ENCODE measurements around the gene DAPP1.

DAPP1 gene

DNA sequence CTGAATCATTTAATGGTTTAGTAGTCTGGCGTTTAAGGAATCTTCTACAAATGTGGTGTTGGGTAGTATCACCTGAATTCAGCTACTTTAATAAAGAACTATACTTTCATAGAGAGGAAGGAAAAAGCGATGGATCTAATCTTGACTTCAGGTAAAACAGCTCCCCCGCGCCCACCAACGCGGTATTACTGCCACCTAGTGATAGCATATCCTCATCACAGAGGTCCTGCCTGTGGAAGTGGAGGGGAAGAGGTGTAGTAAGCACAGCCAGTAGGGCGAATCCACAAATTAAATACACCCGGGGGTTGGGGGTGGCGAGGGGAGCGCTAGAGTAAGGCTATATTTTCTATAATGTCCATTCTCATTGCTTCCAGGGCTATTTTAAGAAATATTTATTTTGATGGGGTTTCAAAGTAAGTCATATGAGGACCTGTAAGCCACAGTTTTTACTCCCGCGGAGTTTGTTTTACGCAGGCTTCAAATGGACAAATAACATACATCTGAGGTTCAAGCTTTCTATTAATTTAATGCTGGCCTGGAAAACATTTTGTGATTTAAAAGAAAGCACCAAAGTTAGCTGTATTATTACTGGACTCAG is 8.3 kb upstream of the DAPP1 start:
- H3K4me1 ChIP-seq (ENCODE audit: control insufficient read depth, insufficient read depth, low read length), result no peaks in the 10 kb centered on the region
- no peaks in the 10 kb centered on the region for H3K9me3 ChIP-seq (replicated peaks; ENCODE audit: low read length)
- H3K27me3 ChIP-seq (ENCODE audit: control insufficient read depth, insufficient read depth, low read length), result peaks cover 26% of the 10 kb centered on the region
- no peak overlapping the region for H3K4me3 ChIP-seq (ENCODE audit: low read length)
- no peak overlapping the region for H3K9ac ChIP-seq (ENCODE audit: low read depth, low read length)
- H3K4me2 ChIP-seq (ENCODE audit: low read length), result no peak overlapping the region
- H3K36me3 ChIP-seq (ENCODE audit: insufficient read depth, low read length), result no peaks in the 10 kb centered on the region

GRCh38 chr4:99809326-99809725 is 7.3 kb upstream of the DAPP1 start:
- Histone ChIP-seq H3K4me1 (ENCODE audit: control insufficient read depth, insufficient read depth, low read length) (no peaks in the 10 kb centered on the region), H3K36me3 (ENCODE audit: insufficient read depth, low read length) (no peaks in the 10 kb centered on the region), H3K4me2 (ENCODE audit: low read length) (no peak overlapping the region), H3K4me3 (ENCODE audit: low read length) (no peak overlapping the region), H3K27me3 (ENCODE audit: control insufficient read depth, insufficient read depth, low read length) (peaks cover 19% of the 10 kb centered on the region), H3K9me3 (replicated peaks; ENCODE audit: low read length) (no peaks in the 10 kb centered on the region), H3K9ac (ENCODE audit: low read depth, low read length) (no peak overlapping the region)

GRCh38 chr4:99810536-99810935 is 6.1 kb upstream of the DAPP1 start:
- H3K4me1 ChIP-seq (ENCODE audit: control insufficient read depth, insufficient read depth, low read length), result no peaks in the 10 kb centered on the region
- peaks cover 15% of the 10 kb centered on the region for H3K27me3 ChIP-seq (ENCODE audit: control insufficient read depth, insufficient read depth, low read length)
- H3K4me2 ChIP-seq (ENCODE audit: low read length), result no peak overlapping the region
- no peaks in the 10 kb centered on the region for H3K36me3 ChIP-seq (ENCODE audit: insufficient read depth, low read length)
- no peaks in the 10 kb centered on the region for H3K9me3 ChIP-seq (replicated peaks; ENCODE audit: low read length)
- no peak overlapping the region for H3K9ac ChIP-seq (ENCODE audit: low read depth, low read length)
- no peak overlapping the region for H3K4me3 ChIP-seq (ENCODE audit: low read length)

GRCh38 chr4:99811117-99811516 is 5.5 kb upstream of the DAPP1 start:
- no peaks in the 10 kb centered on the region for H3K9me3 ChIP-seq (replicated peaks; ENCODE audit: low read length)
- H3K4me2 ChIP-seq (ENCODE audit: low read length), result no peak overlapping the region
- H3K27me3 ChIP-seq (ENCODE audit: control insufficient read depth, insufficient read depth, low read length), result peaks cover 15% of the 10 kb centered on the region
- no peaks in the 10 kb centered on the region for H3K36me3 ChIP-seq (ENCODE audit: insufficient read depth, low read length)
- H3K4me3 ChIP-seq (ENCODE audit: low read length), result no peak overlapping the region
- H3K9ac ChIP-seq (ENCODE audit: low read depth, low read length), result no peak overlapping the region
- H3K4me1 ChIP-seq (ENCODE audit: control insufficient read depth, insufficient read depth, low read length), result no peaks in the 10 kb centered on the region

DNA sequence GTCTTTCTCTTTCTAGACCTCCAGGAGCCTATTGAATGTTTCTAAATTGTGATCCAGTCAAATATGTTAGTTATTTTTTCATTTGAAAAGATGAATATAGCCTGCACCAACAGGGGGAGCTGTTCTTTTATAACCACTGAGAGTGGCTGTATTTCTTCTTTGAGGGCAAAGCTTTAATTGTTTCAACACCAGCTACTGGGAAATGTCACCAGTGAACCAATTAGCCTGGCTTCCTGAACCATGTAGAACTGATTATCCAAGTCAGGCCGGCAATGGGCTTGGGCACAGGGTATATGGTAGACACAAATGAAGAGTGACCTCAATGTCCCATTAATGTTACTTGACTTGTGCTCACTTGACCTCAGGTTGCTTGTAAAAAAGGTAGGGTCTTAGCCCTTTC is 4.8 kb upstream of the DAPP1 start:
- H3K4me2 ChIP-seq (ENCODE audit: low read length), result no peak overlapping the region
- no peaks in the 10 kb centered on the region for H3K4me1 ChIP-seq (ENCODE audit: control insufficient read depth, insufficient read depth, low read length)
- no peaks in the 10 kb centered on the region for H3K36me3 ChIP-seq (ENCODE audit: insufficient read depth, low read length)
- no peaks in the 10 kb centered on the region for H3K9me3 ChIP-seq (replicated peaks; ENCODE audit: low read length)
- no peak overlapping the region for H3K9ac ChIP-seq (ENCODE audit: low read depth, low read length)
- no peak overlapping the region for H3K4me3 ChIP-seq (ENCODE audit: low read length)
- H3K27me3 ChIP-seq (ENCODE audit: control insufficient read depth, insufficient read depth, low read length), result peaks cover 19% of the 10 kb centered on the region

DNA sequence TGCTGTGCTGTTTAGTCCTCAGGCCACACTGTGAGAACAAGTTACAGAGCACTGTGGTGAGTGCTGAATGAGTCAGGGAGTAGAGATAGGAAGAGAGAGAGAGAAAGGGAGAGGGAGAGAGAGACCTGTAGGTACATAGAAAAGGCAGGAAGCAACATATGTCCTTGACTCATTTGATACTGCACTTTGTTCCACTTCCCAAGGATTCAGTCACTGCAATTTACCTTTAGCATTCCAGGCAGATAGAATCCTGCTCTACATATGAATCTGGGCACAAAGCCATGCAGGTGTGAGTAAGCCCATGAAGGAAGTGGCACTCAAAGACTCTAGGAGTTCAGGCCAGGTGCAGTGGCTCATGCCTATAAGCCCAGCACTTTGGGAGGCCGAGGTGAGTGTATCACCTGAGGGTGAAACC is 1.0 kb upstream of the DAPP1 start:
- Histone ChIP-seq H3K4me3 (ENCODE audit: low read length) (no peak overlapping the region), H3K27me3 (ENCODE audit: control insufficient read depth, insufficient read depth, low read length) (peaks cover 7% of the 10 kb centered on the region), H3K4me1 (ENCODE audit: control insufficient read depth, insufficient read depth, low read length) (no peaks in the 10 kb centered on the region), H3K4me2 (ENCODE audit: low read length) (no peak overlapping the region), H3K9me3 (replicated peaks; ENCODE audit: low read length) (no peaks in the 10 kb centered on the region), H3K9ac (ENCODE audit: low read depth, low read length) (no peak overlapping the region), H3K36me3 (ENCODE audit: insufficient read depth, low read length) (no peaks in the 10 kb centered on the region)

GRCh38 chr4:99817309-99817890 is 773 bp downstream of the DAPP1 start:
- no peak overlapping the region for H3K4me2 ChIP-seq (ENCODE audit: low read length)
- H3K4me1 ChIP-seq (ENCODE audit: control insufficient read depth, insufficient read depth, low read length), result no peaks in the 10 kb centered on the region
- H3K9me3 ChIP-seq (replicated peaks; ENCODE audit: low read length), result no peaks in the 10 kb centered on the region
- H3K4me3 ChIP-seq (ENCODE audit: low read length), result no peak overlapping the region
- H3K27me3 ChIP-seq (ENCODE audit: control insufficient read depth, insufficient read depth, low read length), result peaks cover 7% of the 10 kb centered on the region
- H3K9ac ChIP-seq (ENCODE audit: low read depth, low read length), result no peak overlapping the region
- H3K36me3 ChIP-seq (ENCODE audit: insufficient read depth, low read length), result no peaks in the 10 kb centered on the region

DNA sequence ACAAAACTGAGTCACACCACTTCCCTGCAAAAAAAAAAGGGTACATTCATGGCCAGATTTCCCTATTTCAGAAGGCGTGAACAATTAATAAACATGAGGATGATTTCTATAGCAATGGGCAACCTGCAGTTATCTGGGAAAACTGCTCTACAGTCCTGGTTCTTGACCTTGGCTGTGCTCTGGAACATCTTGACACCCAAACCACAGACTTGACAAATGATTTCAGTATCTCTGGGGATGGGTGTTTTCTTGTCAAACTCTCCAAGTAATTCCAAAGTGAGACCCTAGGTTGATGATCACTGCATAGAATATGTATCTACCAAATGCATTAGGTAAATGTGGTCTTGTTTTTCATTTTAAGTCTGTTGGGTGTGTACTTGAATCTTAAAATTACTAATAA is 2.0 kb downstream of the DAPP1 start:
- Histone ChIP-seq H3K4me2 (ENCODE audit: low read length) (no peak overlapping the region), H3K9me3 (replicated peaks; ENCODE audit: low read length) (no peaks in the 10 kb centered on the region), H3K4me3 (ENCODE audit: low read length) (no peak overlapping the region), H3K36me3 (ENCODE audit: insufficient read depth, low read length) (no peaks in the 10 kb centered on the region), H3K27me3 (ENCODE audit: control insufficient read depth, insufficient read depth, low read length) (peaks cover 7% of the 10 kb centered on the region), H3K4me1 (ENCODE audit: control insufficient read depth, insufficient read depth, low read length) (no peaks in the 10 kb centered on the region), H3K9ac (ENCODE audit: low read depth, low read length) (no peak overlapping the region)

- Histone ChIP-seq H3K4me3 (ENCODE audit: low read length) (no peak overlapping the region), H3K4me2 (ENCODE audit: low read length) (no peak overlapping the region), H3K36me3 (ENCODE audit: insufficient read depth, low read length) (no peaks in the 10 kb centered on the region), H3K27me3 (ENCODE audit: control insufficient read depth, insufficient read depth, low read length) (peaks cover 4% of the 10 kb centered on the region), H3K9me3 (replicated peaks; ENCODE audit: low read length) (no peaks in the 10 kb centered on the region), H3K4me1 (ENCODE audit: control insufficient read depth, insufficient read depth, low read length) (no peaks in the 10 kb centered on the region), H3K9ac (ENCODE audit: low read depth, low read length) (no peak overlapping the region)
Observed at GRCh38 chr4:99821918-99822503, 5.4 kb downstream of the DAPP1 start.

DNA sequence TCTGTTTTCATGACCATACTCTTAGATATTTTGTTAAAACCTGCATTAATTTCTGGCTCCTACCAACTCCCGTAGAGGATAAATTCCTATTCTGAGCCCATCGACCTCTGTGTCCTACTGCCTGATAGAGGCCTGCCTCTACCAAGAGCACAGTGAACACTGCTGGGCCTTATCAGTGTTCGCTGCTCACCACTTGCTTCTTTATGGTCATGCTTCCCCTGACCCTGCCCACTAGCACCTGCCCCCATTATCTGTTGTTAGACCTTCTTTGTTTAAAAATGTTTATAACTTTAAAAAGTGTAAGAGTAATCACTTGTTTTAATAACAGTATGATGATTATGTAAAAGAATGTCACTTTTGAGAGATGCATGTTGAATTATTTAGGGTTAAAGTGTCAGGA is 6.1 kb downstream of the DAPP1 start:
- Histone ChIP-seq H3K36me3 (ENCODE audit: insufficient read depth, low read length) (no peaks in the 10 kb centered on the region), H3K27me3 (ENCODE audit: control insufficient read depth, insufficient read depth, low read length) (peaks cover 5% of the 10 kb centered on the region), H3K4me1 (ENCODE audit: control insufficient read depth, insufficient read depth, low read length) (no peaks in the 10 kb centered on the region), H3K4me2 (ENCODE audit: low read length) (no peak overlapping the region), H3K9me3 (replicated peaks; ENCODE audit: low read length) (no peaks in the 10 kb centered on the region), H3K9ac (ENCODE audit: low read depth, low read length) (no peak overlapping the region), H3K4me3 (ENCODE audit: low read length) (no peak overlapping the region)

GRCh38 chr4:99824070-99824599 is 7.5 kb downstream of the DAPP1 start:
- Histone ChIP-seq H3K4me2 (ENCODE audit: low read length) (no peak overlapping the region), H3K36me3 (ENCODE audit: insufficient read depth, low read length) (no peaks in the 10 kb centered on the region), H3K9me3 (replicated peaks; ENCODE audit: low read length) (no peaks in the 10 kb centered on the region), H3K4me1 (ENCODE audit: control insufficient read depth, insufficient read depth, low read length) (no peaks in the 10 kb centered on the region), H3K27me3 (ENCODE audit: control insufficient read depth, insufficient read depth, low read length) (peaks cover 9% of the 10 kb centered on the region), H3K9ac (ENCODE audit: low read depth, low read length) (no peak overlapping the region), H3K4me3 (ENCODE audit: low read length) (no peak overlapping the region)

DNA sequence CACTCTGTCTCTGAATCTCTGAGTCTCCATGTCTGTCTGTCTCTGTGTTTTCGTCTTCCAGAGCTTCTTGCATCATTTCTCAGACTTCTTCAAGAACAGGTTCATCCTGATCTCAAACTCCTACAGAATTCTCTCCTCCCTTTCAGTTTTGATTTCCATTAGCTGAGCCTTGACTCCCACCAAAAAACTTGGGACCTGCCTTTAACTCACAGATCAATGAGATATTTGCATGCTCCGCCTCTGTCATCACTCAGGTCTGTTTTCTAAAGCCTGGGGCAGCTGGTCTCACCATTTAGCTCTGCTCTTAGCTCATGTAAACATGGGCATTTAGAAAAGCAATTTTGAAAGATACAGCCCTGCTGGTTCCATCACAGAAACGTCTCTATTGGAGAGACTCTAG is 8.6 kb downstream of the DAPP1 start:
- no peak overlapping the region for H3K4me2 ChIP-seq (ENCODE audit: low read length)
- no peaks in the 10 kb centered on the region for H3K36me3 ChIP-seq (ENCODE audit: insufficient read depth, low read length)
- no peaks in the 10 kb centered on the region for H3K9me3 ChIP-seq (replicated peaks; ENCODE audit: low read length)
- no peak overlapping the region for H3K9ac ChIP-seq (ENCODE audit: low read depth, low read length)
- H3K4me1 ChIP-seq (ENCODE audit: control insufficient read depth, insufficient read depth, low read length), result no peaks in the 10 kb centered on the region
- peaks cover 9% of the 10 kb centered on the region for H3K27me3 ChIP-seq (ENCODE audit: control insufficient read depth, insufficient read depth, low read length)
- H3K4me3 ChIP-seq (ENCODE audit: low read length), result no peak overlapping the region

Measured in skeletal muscle satellite cell (primary cell).